Nephron progenitor cell (in vitro differentiated cells): Measurements from ENCODE around the gene DUS1L.

Source experiments
- DNase-seq: peaks from one replicate; pipeline ENCODE4 v3.0.0; 2021
- H3K27ac Mint-ChIP-seq: 2 replicates; pipeline ENCODE4 v1.8.0; 2021; ENCODE audit warnings: mild to moderate bottlenecking, moderate library complexity, mixed read lengths
- H3K27me3 Mint-ChIP-seq: 2 replicates; pipeline ENCODE4 v1.8.0; 2021; ENCODE audit warnings: mild to moderate bottlenecking, low read depth, mixed read lengths; ENCODE audit not compliant: poor library complexity
- H3K36me3 Mint-ChIP-seq: 2 replicates; pipeline ENCODE4 v1.8.0; 2021; ENCODE audit warnings: low read depth, mixed read lengths
- H3K4me1 Mint-ChIP-seq: 2 replicates; pipeline ENCODE4 v1.8.0; 2021; ENCODE audit warnings: mixed read lengths
- H3K4me3 Mint-ChIP-seq: 2 replicates; pipeline ENCODE4 v1.8.0; 2021; ENCODE audit warnings: mild to moderate bottlenecking, moderate library complexity, mixed read lengths
- H3K9me3 Mint-ChIP-seq: 2 replicates; pipeline ENCODE4 v1.8.0; 2021; ENCODE audit warnings: mild to moderate bottlenecking, moderate library complexity, mixed read lengths
- TF ChIP-seq, protein P1 (sequence below): fragments of 200-600 bp; sonication (generic); IDR thresholded peaks from 2 replicates; pipeline ENCODE4 v1.5.0; 2021; ENCODE audit warnings: antibody characterized with exemption

Gene DUS1L

DNA sequence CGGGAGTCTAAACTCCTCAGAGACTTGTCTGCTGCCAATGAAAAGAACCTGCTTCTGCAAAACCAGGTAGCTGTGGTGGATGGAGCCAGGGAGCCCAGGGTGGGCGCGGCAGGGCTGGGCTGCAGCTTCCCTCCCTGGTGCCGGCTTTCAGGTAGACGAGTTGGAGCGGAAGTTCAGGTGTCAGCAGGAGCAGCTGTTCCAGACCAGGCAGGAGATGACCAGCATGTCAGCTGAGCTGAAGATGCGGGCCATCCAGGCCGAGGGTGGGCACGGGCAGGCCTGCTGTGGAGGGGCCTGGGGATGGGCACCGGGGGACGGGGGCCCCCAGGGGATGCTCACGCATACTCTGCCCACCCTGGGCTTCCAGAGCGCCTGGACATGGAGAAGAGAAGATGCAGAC is 37.4 kb downstream of the DUS1L start:
- no peak for DNase-seq
- H3K9me3 Mint-ChIP-seq: no peaks in the 10 kb centered on the region
- H3K36me3 Mint-ChIP-seq: no peaks in the 10 kb centered on the region
- H3K4me1 Mint-ChIP-seq: peaks cover 19% of the 10 kb centered on the region
- H3K27me3 Mint-ChIP-seq: peaks cover 9% of the 10 kb centered on the region
- TF ChIP-seq, protein P1, sequence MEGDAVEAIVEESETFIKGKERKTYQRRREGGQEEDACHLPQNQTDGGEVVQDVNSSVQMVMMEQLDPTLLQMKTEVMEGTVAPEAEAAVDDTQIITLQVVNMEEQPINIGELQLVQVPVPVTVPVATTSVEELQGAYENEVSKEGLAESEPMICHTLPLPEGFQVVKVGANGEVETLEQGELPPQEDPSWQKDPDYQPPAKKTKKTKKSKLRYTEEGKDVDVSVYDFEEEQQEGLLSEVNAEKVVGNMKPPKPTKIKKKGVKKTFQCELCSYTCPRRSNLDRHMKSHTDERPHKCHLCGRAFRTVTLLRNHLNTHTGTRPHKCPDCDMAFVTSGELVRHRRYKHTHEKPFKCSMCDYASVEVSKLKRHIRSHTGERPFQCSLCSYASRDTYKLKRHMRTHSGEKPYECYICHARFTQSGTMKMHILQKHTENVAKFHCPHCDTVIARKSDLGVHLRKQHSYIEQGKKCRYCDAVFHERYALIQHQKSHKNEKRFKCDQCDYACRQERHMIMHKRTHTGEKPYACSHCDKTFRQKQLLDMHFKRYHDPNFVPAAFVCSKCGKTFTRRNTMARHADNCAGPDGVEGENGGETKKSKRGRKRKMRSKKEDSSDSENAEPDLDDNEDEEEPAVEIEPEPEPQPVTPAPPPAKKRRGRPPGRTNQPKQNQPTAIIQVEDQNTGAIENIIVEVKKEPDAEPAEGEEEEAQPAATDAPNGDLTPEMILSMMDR: no peak
- no peak overlapping the region for H3K27ac Mint-ChIP-seq
- no peak overlapping the region for H3K4me3 Mint-ChIP-seq

DNA sequence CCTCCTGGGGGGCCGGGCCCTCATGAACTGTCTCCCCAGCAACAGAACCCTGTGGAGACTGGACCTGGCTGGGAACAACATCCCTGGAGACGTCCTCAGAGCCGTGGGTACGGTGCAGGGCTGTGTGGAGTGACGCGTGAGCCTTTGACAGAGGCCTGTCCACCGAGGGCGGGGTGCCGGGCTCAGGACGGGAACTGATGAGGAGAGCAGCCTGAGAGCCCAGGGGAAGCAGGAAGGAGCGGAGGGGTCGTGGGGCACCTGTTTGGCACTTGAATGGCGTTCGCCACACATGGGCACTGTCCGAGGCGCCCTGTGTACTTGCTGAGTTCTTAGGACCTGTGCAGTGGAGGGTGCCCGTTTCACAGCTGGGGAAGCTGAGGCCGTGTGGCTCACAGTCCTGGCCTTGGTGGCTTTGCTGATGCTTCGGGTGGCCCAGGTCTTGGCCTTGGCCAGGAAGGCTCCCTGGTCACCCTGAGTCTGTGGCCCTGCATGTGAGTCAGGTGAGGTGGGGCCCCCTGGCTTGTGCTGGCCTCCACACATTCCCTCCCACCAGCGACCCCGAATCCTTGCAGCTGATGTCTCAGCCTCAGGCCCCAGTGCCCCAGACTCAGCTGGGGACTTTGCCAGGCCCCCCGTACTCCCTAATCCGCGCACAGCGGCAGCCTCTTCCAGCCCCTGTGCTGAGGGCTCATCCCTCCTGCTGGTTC is 40.0 kb downstream of the DUS1L start:
- Mint-ChIP-seq H3K36me3 (no peaks in the 10 kb centered on the region), H3K4me3 (peak overlapping the region; percentile 52), H3K27ac (no peak overlapping the region), H3K9me3 (no peaks in the 10 kb centered on the region), H3K4me1 (peaks cover 24% of the 10 kb centered on the region), H3K27me3 (peaks cover 3% of the 10 kb centered on the region)
- DNase-seq: no peak
- TF ChIP-seq, protein P1: no peak

DNA sequence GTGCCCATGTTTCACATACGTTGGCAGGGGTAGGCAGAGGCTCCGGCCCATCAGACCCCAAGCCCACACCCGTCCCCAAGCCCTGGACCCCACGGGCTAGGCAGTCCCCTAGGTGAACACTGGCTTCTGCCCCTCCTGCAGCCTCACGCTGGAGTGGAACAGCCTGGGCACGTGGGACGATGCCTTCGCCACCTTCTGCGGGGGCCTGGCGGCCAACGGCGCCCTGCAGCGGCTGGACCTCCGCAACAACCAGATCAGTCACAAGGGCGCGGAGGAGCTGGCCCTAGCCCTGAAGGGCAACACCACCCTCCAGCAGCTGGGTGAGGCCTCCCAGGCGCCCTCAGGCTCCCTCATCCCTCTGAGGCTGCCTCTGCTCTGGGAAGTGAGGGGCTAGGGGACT is 40.7 kb downstream of the DUS1L start:
- H3K36me3 Mint-ChIP-seq: no peaks in the 10 kb centered on the region
- H3K9me3 Mint-ChIP-seq: no peaks in the 10 kb centered on the region
- H3K4me1 Mint-ChIP-seq: peaks cover 26% of the 10 kb centered on the region
- H3K27me3 Mint-ChIP-seq: peaks cover 3% of the 10 kb centered on the region
- TF ChIP-seq, protein P1: no peak
- H3K27ac Mint-ChIP-seq: no peak overlapping the region
- H3K4me3 Mint-ChIP-seq: no peak overlapping the region
- no peak for DNase-seq

DNA sequence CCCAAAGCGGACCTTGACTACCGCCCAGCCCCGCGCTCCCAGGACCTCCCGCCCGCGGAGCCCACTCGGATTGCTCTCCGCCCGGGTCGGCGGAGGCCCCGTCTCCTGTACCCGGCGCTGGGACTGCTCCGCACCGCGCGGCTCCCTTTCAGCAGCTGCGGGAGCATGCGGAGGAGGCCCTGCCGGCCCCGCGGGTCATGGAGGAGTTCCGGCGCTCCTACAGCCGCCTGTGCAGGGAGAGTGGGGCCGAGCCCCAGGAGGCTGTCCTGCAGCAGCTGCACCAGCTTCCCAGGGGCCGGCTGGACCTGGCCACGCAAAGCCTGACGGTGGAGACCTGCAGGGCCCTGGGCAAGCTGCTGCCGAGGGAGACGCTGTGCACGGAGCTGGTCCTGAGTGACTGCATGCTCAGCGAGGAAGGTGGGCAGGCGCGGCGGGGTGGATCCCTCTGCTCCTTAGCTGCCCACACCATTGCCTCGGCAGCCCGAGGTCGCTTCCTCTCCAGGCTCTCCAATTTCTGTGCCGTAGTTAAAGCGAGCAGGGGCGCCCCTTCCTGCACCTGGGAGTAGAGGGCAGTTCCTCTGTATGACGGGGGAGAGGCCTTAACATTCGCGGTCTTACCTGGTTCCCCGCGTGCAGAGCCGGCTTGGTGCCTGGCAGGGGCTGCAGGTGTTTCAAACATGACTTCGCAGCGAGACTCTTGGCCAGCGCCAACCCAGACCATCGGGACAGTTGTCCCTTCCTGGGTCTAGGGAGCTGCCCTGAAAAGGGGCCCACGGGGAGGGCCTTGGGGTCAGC is 42.0 kb downstream of the DUS1L start:
- TF ChIP-seq, protein P1: no peak
- Mint-ChIP-seq H3K36me3 (no peaks in the 10 kb centered on the region), H3K9me3 (no peaks in the 10 kb centered on the region), H3K27me3 (peaks cover 3% of the 10 kb centered on the region), H3K4me1 (peaks cover 26% of the 10 kb centered on the region), H3K27ac (no peak overlapping the region), H3K4me3 (peak overlapping the region; percentile 80)
- DNase-seq: peak; percentile 47

DNA sequence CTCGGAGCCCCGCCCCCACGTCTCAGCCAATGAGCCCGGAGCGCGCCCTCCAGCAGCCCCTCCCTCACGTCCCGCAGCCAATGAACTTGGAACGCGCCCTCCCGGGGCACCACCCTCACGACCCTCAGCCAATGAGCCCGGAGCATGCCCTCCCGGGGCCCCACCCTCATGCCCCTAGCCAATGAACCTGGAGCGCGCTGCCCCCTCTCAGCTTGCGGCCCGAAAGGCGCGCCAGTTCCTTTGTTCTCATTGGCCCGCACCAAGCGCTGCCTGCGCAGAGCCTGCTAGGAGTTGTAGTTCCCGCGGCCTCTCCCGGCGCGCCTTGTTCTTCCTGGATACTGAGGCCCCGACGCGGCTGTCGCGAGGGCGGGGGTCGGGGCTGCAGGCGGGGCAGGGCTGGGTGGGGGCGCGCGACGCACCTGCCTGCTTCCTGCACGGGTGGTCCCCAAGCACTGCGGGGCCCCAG is 42.6 kb downstream of the DUS1L start, which contains the start of gene LRRC45:
Gene LRRC45 (plus strand): TSS at position 325 of the 466 bp plus-strand sequence. CDS start 339 bp downstream, outside the sequence.
- peak; percentile 100 for DNase-seq
- no peaks in the 10 kb centered on the region for H3K9me3 Mint-ChIP-seq
- H3K27ac Mint-ChIP-seq: no peak within 1 kb of the TSS
- no peaks in the 10 kb centered on the region for H3K36me3 Mint-ChIP-seq
- no peaks in the 10 kb centered on the region for H3K27me3 Mint-ChIP-seq
- TF ChIP-seq, protein P1: no peak
- peak within 1 kb of the TSS; percentile 82 for H3K4me3 Mint-ChIP-seq
- peaks cover 31% of the 10 kb centered on the region for H3K4me1 Mint-ChIP-seq
